ENCODE measurements around the gene LIMS4.
"Not testable (repeated sequence)": the region's sequence is repeated elsewhere in the genome, so short reads cannot be mapped to it uniquely, and the experiment has no call there.

Gene LIMS4

GRCh38 chr2:110399378-110399777, 73.2 kb downstream of the LIMS4 start:
- H3K9ac ChIP-seq (ENCODE audit: low read depth, low read length); H3K36me3 ChIP-seq (ENCODE audit: control insufficient read depth, insufficient read depth, low read length); H3K9me3 ChIP-seq (ENCODE audit: control insufficient read depth, insufficient read depth, low read length): not testable (repeated sequence)

GRCh38 chr2:110395990-110396389, 76.6 kb downstream of the LIMS4 start:
- H3K4me1 ChIP-seq (ENCODE audit: control insufficient read depth, insufficient read depth, low read length); H3K36me3 ChIP-seq (ENCODE audit: control insufficient read depth, insufficient read depth, low read length); H3K27me3 ChIP-seq (ENCODE audit: control insufficient read depth, insufficient read depth, low read length); H3K9ac ChIP-seq (ENCODE audit: low read depth, low read length); H3K4me3 ChIP-seq (ENCODE audit: low read depth, low read length); H3K9me3 ChIP-seq (ENCODE audit: control insufficient read depth, insufficient read depth, low read length): not testable (repeated sequence)

More at GRCh38 chr2:110399378-110399777, 73.2 kb downstream of the LIMS4 start:
- H3K4me1 ChIP-seq (ENCODE audit: control insufficient read depth, insufficient read depth, low read length); H3K4me3 ChIP-seq (ENCODE audit: low read depth, low read length); H3K27me3 ChIP-seq (ENCODE audit: control insufficient read depth, insufficient read depth, low read length): not testable (repeated sequence)

All from iPS-15b (cell line).